NK-92 (cell line): ENCODE data around the gene FAM161B.

Experiments
- DNase-seq: peaks from one replicate; lab custom pipeline; 2025; ENCODE audit not compliant: unreplicated experiment; lab: John Stamatoyannopoulos, UW

FAM161B gene

DNA sequence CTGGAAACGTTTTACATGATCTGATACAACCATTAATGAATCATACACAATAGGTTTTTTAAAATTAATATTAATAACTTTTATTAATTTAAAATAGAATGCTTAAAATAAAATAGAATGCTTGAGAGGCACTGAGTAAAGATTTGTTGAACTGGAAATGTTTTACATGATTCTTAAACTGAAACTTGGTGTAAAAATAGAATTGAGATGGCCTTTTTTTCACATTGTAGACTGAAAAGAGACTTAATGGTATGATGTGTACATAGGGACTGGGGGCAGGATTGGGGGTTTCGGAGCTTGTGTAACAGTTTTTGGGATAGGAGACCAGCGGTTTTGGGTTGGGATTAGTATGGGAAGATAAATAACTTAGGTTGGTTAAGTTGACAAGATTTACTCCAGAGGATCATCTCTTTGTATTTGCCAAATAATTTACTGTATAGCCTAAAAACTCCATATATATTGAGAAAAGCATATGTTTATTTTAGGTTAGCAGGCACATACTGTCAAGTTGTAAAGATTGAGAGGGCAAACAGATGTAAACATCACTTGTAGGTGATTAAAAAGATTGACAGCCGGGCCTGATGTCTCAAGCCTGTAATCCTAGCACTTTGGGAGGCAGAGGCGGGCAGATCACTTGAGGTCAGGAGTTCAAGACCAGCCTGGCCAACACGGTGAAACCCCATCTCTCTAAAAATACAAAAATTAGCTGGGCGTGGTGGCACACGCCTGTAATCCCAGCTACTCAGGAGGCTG, 65.3 kb downstream of the FAM161B start:
- DNase-seq: no peak
